DMS53 treated with DMSO at 0.1 percent for 48 hours (cell line): ENCODE data around the gene NOXO1.

Experiments
- DNase-seq: peaks from one replicate; lab custom pipeline; 2025; ENCODE audit not compliant: unreplicated experiment; lab: John Stamatoyannopoulos, UW

The NOXO1 gene, protein sequence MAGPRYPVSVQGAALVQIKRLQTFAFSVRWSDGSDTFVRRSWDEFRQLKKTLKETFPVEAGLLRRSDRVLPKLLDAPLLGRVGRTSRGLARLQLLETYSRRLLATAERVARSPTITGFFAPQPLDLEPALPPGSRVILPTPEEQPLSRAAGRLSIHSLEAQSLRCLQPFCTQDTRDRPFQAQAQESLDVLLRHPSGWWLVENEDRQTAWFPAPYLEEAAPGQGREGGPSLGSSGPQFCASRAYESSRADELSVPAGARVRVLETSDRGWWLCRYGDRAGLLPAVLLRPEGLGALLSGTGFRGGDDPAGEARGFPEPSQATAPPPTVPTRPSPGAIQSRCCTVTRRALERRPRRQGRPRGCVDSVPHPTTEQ

GRCh38 chr16:1981398-1981836 is at the start of gene NOXO1:
NOXO1 (minus strand) TSS chr16:1981469; CDS start chr16:1981179, 290 bp downstream.
- DNase-seq, result no peak

GRCh38 chr16:2030036-2030435 is 48.8 kb upstream of the NOXO1 start:
- DNase-seq, result no peak

DNA sequence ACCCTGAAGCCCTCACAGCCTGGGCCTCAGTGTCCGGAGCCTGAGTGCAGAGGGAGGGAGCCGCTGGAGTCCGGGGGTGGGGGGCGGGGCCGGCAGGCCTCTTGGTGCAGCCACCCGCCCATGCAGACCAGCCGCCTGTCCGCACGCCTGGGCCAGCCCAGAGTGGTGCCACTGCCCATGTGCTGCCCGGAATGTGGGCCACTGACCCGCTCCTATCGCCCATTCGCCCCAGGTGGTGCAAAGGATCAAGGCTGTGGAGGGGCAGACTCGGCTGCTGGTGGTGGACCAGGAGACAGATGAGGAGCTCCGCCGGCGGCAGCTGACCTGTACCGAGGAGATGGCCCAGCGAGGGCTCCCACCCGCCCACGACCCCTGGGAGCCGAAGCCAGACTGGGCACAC is 48.1 kb upstream of the NOXO1 start:
- no peak for DNase-seq

GRCh38 chr16:2028620-2029220 is 47.5 kb upstream of the NOXO1 start:
- no peak for DNase-seq

GRCh38 chr16:2028146-2028545 is 46.9 kb upstream of the NOXO1 start:
- no peak for DNase-seq

GRCh38 chr16:2027024-2028010 is 46.0 kb upstream of the NOXO1 start:
- DNase-seq, result peak; percentile 10

GRCh38 chr16:2026461-2027023 is 45.3 kb upstream of the NOXO1 start, which contains the start of gene NHERF2:
NHERF2 (plus strand) TSS chr16:2026902; CDS start chr16:2027006, 104 bp downstream.
- no peak for DNase-seq

GRCh38 chr16:2025878-2026460 is 44.7 kb upstream of the NOXO1 start:
- no peak for DNase-seq

GRCh38 chr16:2025251-2025650 is 44.0 kb upstream of the NOXO1 start:
- no peak for DNase-seq

- no peak for DNase-seq
Measured at GRCh38 chr16:2024032-2024420, 42.8 kb upstream of the NOXO1 start.

GRCh38 chr16:2023092-2024031 is 42.1 kb upstream of the NOXO1 start:
- peak; percentile 67 for DNase-seq

DNA sequence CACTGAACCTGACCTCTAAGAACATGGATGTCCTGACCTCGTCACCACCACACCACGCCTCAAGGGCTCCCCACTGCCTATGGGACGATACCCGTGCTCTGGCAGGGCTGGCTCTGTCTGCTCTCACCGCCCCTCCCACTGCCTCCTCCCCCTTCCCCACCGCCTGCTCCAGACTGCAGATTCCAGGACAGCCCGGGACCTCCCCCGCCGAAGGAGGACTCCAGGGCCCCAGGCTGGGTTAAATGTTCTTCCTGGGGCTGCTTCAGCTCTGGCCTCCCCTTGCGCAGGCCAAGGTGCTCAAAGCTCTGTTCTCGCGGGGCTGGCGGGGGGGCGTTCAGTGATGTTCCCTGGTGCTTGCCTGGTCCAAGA is 41.4 kb upstream of the NOXO1 start:
- no peak for DNase-seq

DNA sequence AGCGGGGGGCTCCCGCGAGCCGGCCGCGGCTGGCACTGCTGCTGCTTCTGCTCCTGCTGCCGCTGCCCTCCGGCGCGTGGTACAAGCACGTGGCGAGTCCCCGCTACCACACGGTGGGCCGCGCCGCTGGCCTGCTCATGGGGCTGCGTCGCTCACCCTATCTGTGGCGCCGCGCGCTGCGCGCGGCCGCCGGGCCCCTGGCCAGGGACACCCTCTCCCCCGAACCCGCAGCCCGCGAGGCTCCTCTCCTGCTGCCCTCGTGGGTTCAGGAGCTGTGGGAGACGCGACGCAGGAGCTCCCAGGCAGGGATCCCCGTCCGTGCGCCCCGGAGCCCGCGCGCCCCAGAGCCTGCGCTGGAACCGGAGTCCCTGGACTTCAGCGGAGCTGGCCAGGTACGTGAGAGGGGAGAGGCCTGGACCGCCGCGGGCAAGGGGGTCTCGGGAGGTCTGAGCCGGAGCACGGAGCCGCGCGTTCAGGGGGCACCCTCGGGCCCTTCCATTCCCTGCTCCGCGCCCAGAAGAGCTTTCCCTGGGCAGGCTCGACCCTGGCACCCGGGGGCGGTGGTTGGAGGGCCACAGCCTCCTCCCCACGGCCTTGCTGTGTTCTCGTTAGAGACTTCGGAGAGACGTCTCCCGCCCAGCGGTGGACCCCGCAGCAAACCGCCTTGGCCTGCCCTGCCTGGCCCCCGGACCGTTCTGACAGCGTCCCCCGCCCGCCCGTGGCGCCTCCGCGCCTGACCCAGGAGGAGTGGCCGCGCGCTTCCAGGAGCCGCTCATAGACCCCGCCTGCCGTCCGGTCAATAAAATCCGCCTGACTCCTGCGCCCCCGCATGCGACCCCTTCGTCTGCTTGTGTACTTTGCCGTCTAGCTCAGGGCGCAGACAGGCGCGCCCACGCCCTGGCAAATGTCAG is 38.9 kb upstream of the NOXO1 start:
- DNase-seq, result no peak

DNA sequence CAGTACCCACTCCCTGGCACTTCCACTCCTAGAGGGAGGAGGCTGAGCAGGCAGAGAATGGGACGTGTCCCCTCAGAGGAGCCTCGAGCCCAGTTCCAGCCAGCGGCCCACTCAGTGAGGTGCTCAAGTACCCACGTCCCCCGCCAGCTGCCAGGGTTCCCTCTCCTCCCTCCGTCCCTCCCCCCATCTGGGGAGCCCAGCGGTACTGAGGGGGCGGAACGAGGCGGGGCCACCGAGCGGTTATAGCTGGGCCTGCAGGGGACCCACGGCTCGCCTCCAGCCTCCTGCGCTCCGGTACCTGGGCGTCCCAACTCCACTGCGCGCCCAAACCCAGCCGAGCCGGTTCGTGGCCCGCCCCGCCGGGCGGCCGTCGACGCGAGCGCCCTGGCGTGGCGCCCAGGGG is 38.2 kb upstream of the NOXO1 start, which contains the start of gene NPW:
NPW (plus strand) TSS at position 268 of the 403 bp plus-strand sequence.
- no peak for DNase-seq

DNA sequence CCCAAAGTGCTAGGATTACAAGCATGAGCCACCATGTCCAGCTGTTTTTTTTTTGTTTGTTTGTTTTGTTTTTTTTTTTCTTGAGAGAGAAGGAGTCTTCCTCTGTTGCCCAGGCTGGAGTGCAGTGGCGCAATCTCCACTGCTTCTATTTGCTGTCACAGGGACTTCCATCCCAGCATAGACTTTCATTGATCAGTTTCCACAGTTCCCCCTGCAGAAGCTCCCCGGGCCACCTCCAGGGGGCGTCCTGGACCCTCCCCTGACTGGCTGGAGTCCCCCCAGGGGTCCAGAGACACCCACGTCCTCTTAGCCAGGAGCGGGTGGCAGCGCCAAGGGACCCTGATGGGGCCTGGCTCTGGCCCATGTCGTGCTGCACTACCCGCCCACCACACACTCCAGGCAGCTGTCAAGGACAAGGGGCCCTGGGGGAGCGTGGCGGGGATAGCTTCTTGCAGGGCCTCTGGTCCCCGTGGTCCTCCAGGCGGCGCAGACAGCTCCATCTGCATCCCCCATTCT is 35.2 kb upstream of the NOXO1 start:
- no peak for DNase-seq

GRCh38 chr16:2015947-2016208 is 34.6 kb upstream of the NOXO1 start:
- DNase-seq, result no peak

DNA sequence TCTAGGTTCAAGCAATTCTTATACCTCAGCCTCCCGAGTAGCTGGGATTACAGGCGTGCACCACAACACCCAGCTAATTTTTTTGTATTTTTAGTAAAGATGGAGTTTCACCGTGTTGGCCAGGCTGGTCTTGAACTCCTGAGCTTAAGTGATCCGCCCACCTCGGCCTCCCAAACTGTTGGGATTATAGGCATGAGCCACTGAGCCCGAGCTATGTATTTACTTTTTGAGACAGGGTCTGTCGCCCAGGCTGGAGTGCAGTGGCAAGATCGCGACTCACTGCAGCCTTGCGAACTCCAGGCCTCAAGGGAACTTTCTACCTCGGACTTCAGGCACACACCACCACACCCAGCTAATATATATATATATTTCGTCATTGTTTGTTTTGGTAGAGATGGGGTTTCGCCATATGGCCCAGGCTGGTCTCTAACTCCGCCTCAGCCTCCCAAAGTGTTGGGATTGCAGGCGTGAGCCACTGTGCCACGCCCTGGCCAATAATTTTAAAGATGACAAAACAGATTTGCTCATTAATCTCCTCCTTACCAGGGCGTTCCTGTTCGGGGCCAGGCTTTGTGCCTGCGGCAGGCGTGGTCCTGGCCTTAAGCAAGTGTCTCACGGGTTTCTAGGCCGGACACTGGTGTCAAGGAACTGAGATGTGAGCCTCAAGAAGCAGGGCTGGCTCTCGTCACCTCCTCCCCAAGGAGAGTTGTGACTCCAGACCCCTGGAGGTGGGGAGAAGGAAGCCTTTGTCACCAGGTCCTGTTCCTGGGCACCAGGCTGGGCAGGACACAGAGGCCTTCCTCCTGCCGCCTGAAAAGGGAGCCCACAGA is 34.1 kb upstream of the NOXO1 start:
- DNase-seq, result no peak

DNA sequence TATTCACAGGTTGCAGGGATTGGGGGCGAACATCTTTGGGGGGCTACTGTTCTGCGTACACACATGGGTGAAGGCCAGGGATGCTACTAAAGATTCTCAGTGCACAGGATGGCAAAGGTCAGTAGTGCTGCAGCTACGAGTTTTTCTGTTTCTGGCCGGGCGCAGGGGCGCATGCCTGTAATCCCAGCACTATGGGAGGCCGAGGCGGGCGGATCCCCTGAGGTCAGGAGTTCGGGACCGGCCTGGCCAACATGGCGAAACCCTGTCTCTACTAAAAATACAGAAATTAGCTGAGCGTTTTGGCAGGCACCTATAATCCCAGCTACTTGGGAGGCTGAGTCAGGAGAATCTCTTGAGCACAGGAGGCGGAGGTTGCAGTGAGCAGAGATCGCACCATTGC is 32.3 kb upstream of the NOXO1 start:
- no peak for DNase-seq
